ENCODE measurements around the gene S100A13. TPM values are rescaled to one million over a fixed set of nuclear protein-coding genes. Genes with fewer than 3 reads are reported as not detected.

Gene S100A13
- total RNA-seq, 2 experiments from 2014 or later: 4.8 to 10.3 TPM

DNA sequence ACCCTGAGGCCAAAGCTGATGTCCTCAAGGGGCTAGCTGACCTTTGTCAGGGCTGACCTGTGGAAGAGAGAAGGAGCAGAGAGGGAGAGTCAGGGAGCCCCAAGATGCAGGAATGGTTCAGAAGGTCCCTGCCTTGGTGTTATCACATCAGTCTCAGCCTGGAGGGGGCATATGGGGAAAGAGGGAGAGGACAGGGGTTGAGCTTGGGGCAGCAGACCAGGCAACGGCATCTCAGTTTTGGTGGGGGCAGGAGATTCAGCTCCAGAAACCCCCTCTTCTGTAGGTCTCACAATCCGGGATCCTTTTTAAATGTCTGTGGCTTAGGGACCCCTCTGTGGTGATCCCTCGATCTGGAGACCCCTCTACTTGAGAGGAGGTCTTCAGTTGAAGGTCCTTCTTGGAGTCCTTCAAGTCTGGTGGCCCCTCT, 815 bp downstream of the S100A13 start:
- intact Hi-C loops (cut with micrococcal nuclease; ENCODE audit: unreplicated experiment): no loop called here
- no TSS peak for BruUV-seq (replicated peaks)
- no peaks in the 10 kb centered on the region for H3K79me2 ChIP-seq (ENCODE audit: insufficient read depth, low read depth, low read length)
- no peaks in the 10 kb centered on the region for H4K20me1 ChIP-seq (ENCODE audit: insufficient read depth, low read length)
- H3K4me1 ChIP-seq (ENCODE audit: insufficient read depth, low read length, poor library complexity, severe bottlenecking): peaks cover 22% of the 10 kb centered on the region
- H3K4me3 ChIP-seq (ENCODE audit: low read depth, low read length, poor library complexity, severe bottlenecking): no peak overlapping the region
- H3K27ac ChIP-seq (ENCODE audit: low read depth, low read length, poor library complexity, severe bottlenecking): no peak overlapping the region
- H2AFZ ChIP-seq (ENCODE audit: low read length): no peak overlapping the region
- ChIA-PET CTCF (ENCODE audit: unreplicated experiment) (no interaction called here), POLR2A (interaction anchor here (0.7 to 1.2 kb wide), 4 partner anchors 8 to 29 kb away, joined by 3 to 4 read pairs (median 3); no protein-coding TSS in a partner anchor)
- peak overlapping the region; percentile 39; the same call in 1 of the 2 replicates for H3K4me2 ChIP-seq (ENCODE audit: low read length)
- no peak for DNase-seq (ENCODE audit: low spot score)
- no peaks in the 10 kb centered on the region for H3K9me3 ChIP-seq (ENCODE audit: low read length)
- no peaks in the 10 kb centered on the region for H3K9me2 ChIP-seq (ENCODE audit: insufficient read depth, low read length)
- TF ChIP-seq, protein P1, sequence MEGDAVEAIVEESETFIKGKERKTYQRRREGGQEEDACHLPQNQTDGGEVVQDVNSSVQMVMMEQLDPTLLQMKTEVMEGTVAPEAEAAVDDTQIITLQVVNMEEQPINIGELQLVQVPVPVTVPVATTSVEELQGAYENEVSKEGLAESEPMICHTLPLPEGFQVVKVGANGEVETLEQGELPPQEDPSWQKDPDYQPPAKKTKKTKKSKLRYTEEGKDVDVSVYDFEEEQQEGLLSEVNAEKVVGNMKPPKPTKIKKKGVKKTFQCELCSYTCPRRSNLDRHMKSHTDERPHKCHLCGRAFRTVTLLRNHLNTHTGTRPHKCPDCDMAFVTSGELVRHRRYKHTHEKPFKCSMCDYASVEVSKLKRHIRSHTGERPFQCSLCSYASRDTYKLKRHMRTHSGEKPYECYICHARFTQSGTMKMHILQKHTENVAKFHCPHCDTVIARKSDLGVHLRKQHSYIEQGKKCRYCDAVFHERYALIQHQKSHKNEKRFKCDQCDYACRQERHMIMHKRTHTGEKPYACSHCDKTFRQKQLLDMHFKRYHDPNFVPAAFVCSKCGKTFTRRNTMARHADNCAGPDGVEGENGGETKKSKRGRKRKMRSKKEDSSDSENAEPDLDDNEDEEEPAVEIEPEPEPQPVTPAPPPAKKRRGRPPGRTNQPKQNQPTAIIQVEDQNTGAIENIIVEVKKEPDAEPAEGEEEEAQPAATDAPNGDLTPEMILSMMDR (conservative IDR thresholded peaks at IDR 0.05; ENCODE audit: low read length): no peak
- TF ChIP-seq EZH2phosphoT487 (IDR thresholded peaks at IDR 0.05; ENCODE audit: borderline replicate concordance, low read depth, low read length): no peak
- H3K36me3 ChIP-seq (ENCODE audit: insufficient read depth, low read length): no peaks in the 10 kb centered on the region

DNA sequence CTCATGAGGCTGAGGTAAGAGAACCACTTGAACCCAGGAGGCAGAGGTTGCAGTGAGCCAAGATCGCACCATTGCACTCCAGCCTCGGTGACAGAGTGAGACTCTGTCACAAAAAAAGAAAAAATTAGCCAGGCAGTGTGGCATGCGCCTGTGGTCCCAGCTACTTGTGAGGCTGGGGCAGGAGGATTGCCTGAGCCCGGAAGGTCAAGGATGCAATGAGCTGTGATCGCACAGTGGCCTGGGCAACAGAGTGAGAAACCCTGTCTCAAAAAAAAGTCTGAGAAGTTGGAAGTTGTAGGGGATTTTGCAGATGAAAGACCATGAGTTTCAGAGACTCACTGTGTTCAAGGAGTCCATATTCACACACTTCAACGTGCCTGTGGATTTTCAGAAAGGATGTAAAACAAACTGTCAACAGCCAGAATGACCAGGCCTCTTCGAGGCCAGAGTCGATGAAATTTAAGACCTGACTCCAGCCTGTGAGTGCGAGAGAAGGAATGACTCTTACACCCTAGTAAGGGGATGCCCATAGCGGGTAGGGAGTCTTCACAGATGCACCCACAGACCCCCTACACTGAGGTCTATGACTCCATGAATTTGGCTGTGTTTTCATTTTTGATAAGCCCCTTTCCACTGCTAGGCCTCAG, 2.2 kb downstream of the S100A13 start:
- POLR2A ChIA-PET: no interaction called here
- no TSS peak for BruUV-seq (replicated peaks)

More for the DNA sequence above, 2.2 kb downstream of the S100A13 start:
- no peak overlapping the region for H3K27ac ChIP-seq (ENCODE audit: low read depth, low read length, poor library complexity, severe bottlenecking)
- H4K20me1 ChIP-seq (ENCODE audit: insufficient read depth, low read length): no peaks in the 10 kb centered on the region
- intact Hi-C loops (cut with micrococcal nuclease; ENCODE audit: unreplicated experiment): no loop called here
- H3K9me3 ChIP-seq (ENCODE audit: low read length): no peaks in the 10 kb centered on the region
- no peak for TF ChIP-seq EZH2phosphoT487 (IDR thresholded peaks at IDR 0.05; ENCODE audit: borderline replicate concordance, low read depth, low read length)
- TF ChIP-seq, protein P1 (conservative IDR thresholded peaks at IDR 0.05; ENCODE audit: low read length): no peak
- H3K4me3 ChIP-seq (ENCODE audit: low read depth, low read length, poor library complexity, severe bottlenecking): no peak overlapping the region
- H3K9me2 ChIP-seq (ENCODE audit: insufficient read depth, low read length): no peaks in the 10 kb centered on the region
- CTCF ChIA-PET (ENCODE audit: unreplicated experiment): no interaction called here
- no peak overlapping the region for H2AFZ ChIP-seq (ENCODE audit: low read length)
- no peaks in the 10 kb centered on the region for H3K79me2 ChIP-seq (ENCODE audit: insufficient read depth, low read depth, low read length)
- no peaks in the 10 kb centered on the region for H3K36me3 ChIP-seq (ENCODE audit: insufficient read depth, low read length)
- DNase-seq (ENCODE audit: low spot score): no peak
- H3K4me2 ChIP-seq (ENCODE audit: low read length): no peak overlapping the region
- H3K4me1 ChIP-seq (ENCODE audit: insufficient read depth, low read length, poor library complexity, severe bottlenecking): peaks cover 22% of the 10 kb centered on the region

All from OCI-LY7 (cell line).